GM19035 (cell line): ENCODE data around the gene KANK3.
"Not testable (repeated sequence)": the region's sequence is repeated elsewhere in the genome, so short reads cannot be mapped to it uniquely, and the experiment has no call there.

Experiments used
- ATAC-seq: cut with Tn5 transposase; IDR thresholded peaks from one replicate; pipeline ENCODE4 v1.9.1; 2021; ENCODE audit not compliant: unreplicated experiment

The KANK3 gene

GRCh38 chr19:8320564-8321066, 22.4 kb downstream of the KANK3 start:
- ATAC-seq = peak; percentile 22

GRCh38 chr19:8319807-8320520, 23.1 kb downstream of the KANK3 start:
- ATAC-seq = no peak

- ATAC-seq = not testable (repeated sequence)
These were observed 24.2 kb downstream of the KANK3 start for GRCh38 chr19:8318835-8319234.

GRCh38 chr19:8316351-8317125, 26.5 kb downstream of the KANK3 start:
- ATAC-seq = no peak

- not testable (repeated sequence) for ATAC-seq
These were observed 28.0 kb downstream of the KANK3 start for GRCh38 chr19:8314981-8315640.

- ATAC-seq = no peak
These were observed 31.4 kb downstream of the KANK3 start for GRCh38 chr19:8311461-8312260.

GRCh38 chr19:8310342-8311055, 32.6 kb downstream of the KANK3 start:
- no peak for ATAC-seq

GRCh38 chr19:8308891-8309291, 34.2 kb downstream of the KANK3 start:
- ATAC-seq = no peak

- peak; percentile 82 for ATAC-seq
These were observed 34.8 kb downstream of the KANK3 start, which contains the start of gene CD320 for GRCh38 chr19:8307965-8308866. CD320 (minus strand) TSS chr19:8308358; CDS start chr19:8308290, 68 bp downstream.

GRCh38 chr19:8307400-8307964, 35.6 kb downstream of the KANK3 start:
- no peak for ATAC-seq

- no peak for ATAC-seq
These were observed 36.6 kb downstream of the KANK3 start for GRCh38 chr19:8306235-8307054.

GRCh38 chr19:8305798-8306197, 37.3 kb downstream of the KANK3 start:
- ATAC-seq = no peak

GRCh38 chr19:8304841-8305621, 38.0 kb downstream of the KANK3 start:
- ATAC-seq = no peak

GRCh38 chr19:8302734-8303133, 40.3 kb downstream of the KANK3 start:
- no peak for ATAC-seq

GRCh38 chr19:8302357-8302691, 40.7 kb downstream of the KANK3 start:
- no peak for ATAC-seq

GRCh38 chr19:8291337-8291736, 51.7 kb downstream of the KANK3 start:
- ATAC-seq = not testable (repeated sequence)

- not testable (repeated sequence) for ATAC-seq
These were observed 66.6 kb downstream of the KANK3 start for GRCh38 chr19:8276508-8276907.
